ENCODE results near the gene SEMA6C. TPM values are rescaled to one million over a fixed set of nuclear protein-coding genes. Genes with fewer than 3 reads are reported as not detected.

The SEMA6C gene
- total and polyA plus RNA-seq, 2 of the 8 experiments (the other 6 are each of a cell fraction or from before 2014, with no cell fraction given), result 12.2 to 15.7 TPM

DNA sequence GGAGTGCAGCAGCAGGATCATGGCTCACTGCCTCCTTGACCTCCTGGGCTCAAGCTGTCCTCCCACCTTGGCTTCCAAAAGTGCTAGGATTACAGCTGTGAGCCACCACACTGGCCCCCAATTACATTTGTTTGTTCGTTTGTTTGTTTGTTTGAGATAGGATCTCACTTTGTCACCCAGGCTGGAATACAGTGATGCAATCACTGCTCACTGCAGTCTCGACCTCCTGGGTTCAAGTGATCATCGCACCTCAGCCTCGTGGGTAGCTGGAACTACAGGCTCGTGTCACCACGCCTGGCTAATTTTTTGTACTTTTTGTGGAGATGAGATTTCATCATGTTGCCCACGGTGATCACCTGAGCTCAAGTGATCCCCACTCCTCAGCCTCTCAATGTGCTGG is 45.6 kb upstream of the SEMA6C start:
- Histone ChIP-seq H2AFZ (ENCODE audit: low read length) (no peak overlapping the region), H3K14ac (ENCODE audit: insufficient read length) (no peak overlapping the region), H2BK15ac (ENCODE audit: low read length) (peak overlapping the region; percentile 61; the same call in 1 of the 2 replicates), H3K27me3 (replicated peaks in 1 of 4; ENCODE audit: control insufficient read depth in 3 of 4, extremely low read depth in 1 of 4, insufficient read depth in 3 of 4, low read length in 3 of 4) (no peaks in the 10 kb centered on the region), H2BK120ac (replicated peaks; ENCODE audit: low read depth, low read length) (no peak overlapping the region), H3K9me3 (ENCODE audit: insufficient read depth in 2 of 2, low read depth in 1 of 2, low read length in 1 of 2) (no peaks in the 10 kb centered on the region), H4K8ac (ENCODE audit: extremely low read depth, insufficient read depth, low read length) (no peak overlapping the region), H2BK20ac (ENCODE audit: low read length) (no peak overlapping the region), H2BK5ac (ENCODE audit: low read depth, low read length) (no peak overlapping the region), H4K20me1 (replicated peaks in 1 of 2; ENCODE audit: control insufficient read depth in 1 of 2, insufficient read depth in 2 of 2, low read length in 2 of 2) (peaks cover 0 to 1% of the 10 kb centered on the region in 2 experiments), H3K23me2 (ENCODE audit: low read depth, low read length) (no peaks in the 10 kb centered on the region; the same call in 1 of the 2 replicates), H3K4me3 (ENCODE audit: extremely low read depth in 1 of 4, insufficient read depth in 2 of 4, low read depth in 3 of 4, low read length in 4 of 4) (no peak overlapping the region), H3K9ac (replicated peaks in 1 of 4; ENCODE audit: extremely low read depth in 1 of 4, low read depth in 3 of 4, low read length in 3 of 4) (no peak overlapping the region), H4K5ac (ENCODE audit: insufficient read length, low read depth, low read length) (no peak overlapping the region), H3K79me2 (ENCODE audit: control insufficient read depth in 1 of 2, insufficient read depth in 2 of 2, low read length in 2 of 2) (peaks cover 7 to 26% of the 10 kb centered on the region in 2 experiments), H3K36me3 (ENCODE audit: control insufficient read depth in 2 of 4, insufficient read depth in 4 of 4, low read length in 3 of 4) (no peaks in the 10 kb centered on the region), H3K56ac (replicated peaks; ENCODE audit: insufficient read length, low read depth, low read length) (no peak overlapping the region), H2AK5ac (ENCODE audit: low read depth, low read length) (no peak overlapping the region), H3K4ac (replicated peaks; ENCODE audit: insufficient read length, low read depth, low read length) (no peak overlapping the region), H3K23ac (ENCODE audit: insufficient read length) (no peak overlapping the region), H3K27ac (ENCODE audit: low read depth, low read length) (no peak overlapping the region), H2BK12ac (ENCODE audit: low read depth, low read length) (no peak overlapping the region), H3K4me1 (replicated peaks in 1 of 4; ENCODE audit: control insufficient read depth in 3 of 4, insufficient read depth in 4 of 4, low read length in 3 of 4) (no peaks in the 10 kb centered on the region; a peak in 1 of 7 replicates), H3K18ac (ENCODE audit: extremely low read depth, low read length) (no peak overlapping the region), H3K79me1 (ENCODE audit: low read depth, low read length) (peaks cover 3% of the 10 kb centered on the region; the same call in 1 of the 2 replicates), H3K4me2 (ENCODE audit: insufficient read depth in 1 of 2, low read depth in 2 of 2, low read length in 2 of 2) (no peak overlapping the region), H4K91ac (replicated peaks; ENCODE audit: insufficient read length, low read length) (no peak overlapping the region)
- DNase-seq (ENCODE audit: low read depth in 1 of 2, low spot score in 2 of 2), result no peak
- CTCF ChIA-PET (ENCODE audit: partially characterized antibody), result interaction anchor here (1.8 kb wide), 1 partner anchor 60 kb away, joined by 3 read pairs; no protein-coding TSS in a partner anchor
- POLR2A ChIA-PET (ENCODE audit: partially characterized antibody), result no interaction called here
- WGBS, 2 experiments (ENCODE audit: extremely low coverage in 1 of 2, insufficient coverage in 1 of 2, insufficient read length in 1 of 2, insufficient replicate concordance in 2 of 2, low coverage in 1 of 2, low lambda C conversion rate in 2 of 2, missing lambda C conversion rate in 1 of 2), result 88% methylated on average over 7 of the region's 7 CpGs; no CpG with 5 or more reads in 1 of the 2 experiments
- no peak for FAIRE-seq
- TF ChIP-seq POU5F1 (IDR thresholded peaks at IDR 0.05; ENCODE audit: low read depth, low read length) (no peak), BRCA1 (IDR thresholded peaks at IDR 0.05; ENCODE audit: low read depth, low read length) (no peak), CBX5 (IDR thresholded peaks at IDR 0.05; ENCODE audit: low read depth, low read length) (no peak), KDM4A (IDR thresholded peaks at IDR 0.05; ENCODE audit: low read depth, low read length, severe bottlenecking) (no peak), ASH2L (IDR thresholded peaks at IDR 0.05; ENCODE audit: low read length) (no peak), CHD2 (IDR thresholded peaks at IDR 0.05; ENCODE audit: low read length) (no peak), RBBP5 (IDR thresholded peaks at IDR 0.05; ENCODE audit: borderline replicate concordance, low read depth, low read length) (no peak), EGR1 (IDR thresholded peaks at IDR 0.05; ENCODE audit: borderline replicate concordance, low read depth, low read length) (no peak), RFX5 (IDR thresholded peaks at IDR 0.05; ENCODE audit: borderline replicate concordance, low read depth, low read length) (no peak), EP300 (IDR thresholded peaks at IDR 0.05; ENCODE audit: borderline replicate concordance in 1 of 2, low read depth in 2 of 2, low read length in 2 of 2) (no peak), RXRA (IDR thresholded peaks at IDR 0.05; ENCODE audit: insufficient read depth, low read depth, low read length) (no peak)
- TF ChIP-seq, protein P1, sequence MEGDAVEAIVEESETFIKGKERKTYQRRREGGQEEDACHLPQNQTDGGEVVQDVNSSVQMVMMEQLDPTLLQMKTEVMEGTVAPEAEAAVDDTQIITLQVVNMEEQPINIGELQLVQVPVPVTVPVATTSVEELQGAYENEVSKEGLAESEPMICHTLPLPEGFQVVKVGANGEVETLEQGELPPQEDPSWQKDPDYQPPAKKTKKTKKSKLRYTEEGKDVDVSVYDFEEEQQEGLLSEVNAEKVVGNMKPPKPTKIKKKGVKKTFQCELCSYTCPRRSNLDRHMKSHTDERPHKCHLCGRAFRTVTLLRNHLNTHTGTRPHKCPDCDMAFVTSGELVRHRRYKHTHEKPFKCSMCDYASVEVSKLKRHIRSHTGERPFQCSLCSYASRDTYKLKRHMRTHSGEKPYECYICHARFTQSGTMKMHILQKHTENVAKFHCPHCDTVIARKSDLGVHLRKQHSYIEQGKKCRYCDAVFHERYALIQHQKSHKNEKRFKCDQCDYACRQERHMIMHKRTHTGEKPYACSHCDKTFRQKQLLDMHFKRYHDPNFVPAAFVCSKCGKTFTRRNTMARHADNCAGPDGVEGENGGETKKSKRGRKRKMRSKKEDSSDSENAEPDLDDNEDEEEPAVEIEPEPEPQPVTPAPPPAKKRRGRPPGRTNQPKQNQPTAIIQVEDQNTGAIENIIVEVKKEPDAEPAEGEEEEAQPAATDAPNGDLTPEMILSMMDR (IDR thresholded peaks at IDR 0.05; ENCODE audit: control extremely low read depth in 1 of 3, insufficient read depth in 1 of 3, low read depth in 1 of 3, low read length in 3 of 3), result no peak
